Globus pallidus (tissue), 1 donor: ENCODE measurements around the gene EPHB3.

ENCODE experiments used
- DNase-seq: peaks from one replicate; pipeline ENCODE4 v3.0.0-alpha.2; 2015; ENCODE audit warnings: low spot score

EPHB3 gene

DNA sequence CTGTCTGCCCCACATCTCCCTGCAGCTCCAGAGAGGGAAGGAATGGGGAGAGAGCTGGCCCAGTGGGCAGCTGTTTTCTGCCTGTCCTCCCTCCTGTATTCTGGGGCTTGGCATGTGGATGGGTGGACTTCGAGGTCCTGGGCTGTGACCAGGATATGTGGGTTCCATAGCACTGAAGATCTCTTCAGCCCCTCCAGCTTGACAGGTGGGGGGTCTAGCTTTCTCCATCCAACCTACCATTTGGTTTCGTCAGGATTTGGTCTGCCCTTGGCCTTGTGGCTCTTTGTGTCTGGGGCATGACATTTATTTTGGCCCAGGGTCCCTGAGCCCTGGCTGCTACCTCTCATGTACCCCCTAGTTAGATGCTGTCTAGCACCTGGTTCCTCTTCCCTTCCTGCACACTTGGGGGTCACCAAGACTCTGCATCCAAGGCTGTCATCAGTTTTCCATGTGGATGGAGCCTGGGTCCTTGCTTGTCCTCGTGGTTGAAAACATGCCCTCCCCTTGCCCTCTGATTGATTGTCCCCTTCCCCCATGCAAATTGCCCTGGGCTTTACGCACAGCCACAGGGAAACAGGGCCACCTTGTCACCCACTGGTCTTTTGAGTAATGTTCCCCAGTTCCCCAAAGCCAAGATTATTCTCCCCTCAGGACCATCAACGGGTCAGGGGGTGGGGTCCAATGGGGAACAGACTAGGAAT lies 3.2 kb downstream of the EPHB3 start:
- DNase-seq = no peak

DNA sequence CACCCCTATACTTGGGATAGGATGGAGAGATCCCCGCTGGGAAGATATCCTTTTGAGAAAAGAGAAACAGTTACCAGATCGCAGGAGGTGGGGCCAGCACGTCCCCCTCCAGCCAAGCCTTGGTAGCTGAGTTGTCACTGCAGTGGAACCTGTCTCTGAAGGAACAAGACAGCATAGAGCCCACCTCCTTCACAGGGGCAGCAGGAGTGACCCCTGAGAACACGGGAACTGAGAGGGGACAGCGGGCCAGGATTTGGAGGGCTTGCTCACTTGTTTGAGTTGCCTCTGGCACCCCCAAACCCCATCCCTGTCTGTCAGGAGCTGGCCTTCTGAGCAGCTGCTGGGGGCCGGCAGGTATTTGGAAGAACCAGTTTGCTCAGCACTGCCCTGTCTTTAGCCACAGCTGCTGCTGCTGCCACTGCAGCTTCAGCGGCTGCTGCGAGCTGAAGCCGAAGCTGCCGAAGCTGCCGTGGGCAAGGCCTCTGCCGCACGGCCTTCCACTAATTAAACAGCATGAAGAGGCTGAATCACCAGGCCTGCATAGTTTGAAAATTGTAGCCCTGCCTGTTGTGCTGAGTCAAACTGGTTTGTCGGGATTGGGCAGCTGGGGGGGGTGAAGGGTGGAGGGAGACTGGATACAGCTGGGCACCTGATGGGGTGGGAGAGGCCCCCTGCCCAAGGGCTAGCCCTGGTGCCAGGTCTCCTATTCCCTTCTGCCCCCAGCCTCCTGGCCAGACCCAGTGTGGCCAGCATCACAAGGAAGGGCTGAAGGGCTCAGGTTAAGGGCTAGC lies 4.0 kb downstream of the EPHB3 start:
- no peak for DNase-seq

GRCh38 chr3:184566441-184567414 lies 5.1 kb downstream of the EPHB3 start:
- DNase-seq = no peak

DNA sequence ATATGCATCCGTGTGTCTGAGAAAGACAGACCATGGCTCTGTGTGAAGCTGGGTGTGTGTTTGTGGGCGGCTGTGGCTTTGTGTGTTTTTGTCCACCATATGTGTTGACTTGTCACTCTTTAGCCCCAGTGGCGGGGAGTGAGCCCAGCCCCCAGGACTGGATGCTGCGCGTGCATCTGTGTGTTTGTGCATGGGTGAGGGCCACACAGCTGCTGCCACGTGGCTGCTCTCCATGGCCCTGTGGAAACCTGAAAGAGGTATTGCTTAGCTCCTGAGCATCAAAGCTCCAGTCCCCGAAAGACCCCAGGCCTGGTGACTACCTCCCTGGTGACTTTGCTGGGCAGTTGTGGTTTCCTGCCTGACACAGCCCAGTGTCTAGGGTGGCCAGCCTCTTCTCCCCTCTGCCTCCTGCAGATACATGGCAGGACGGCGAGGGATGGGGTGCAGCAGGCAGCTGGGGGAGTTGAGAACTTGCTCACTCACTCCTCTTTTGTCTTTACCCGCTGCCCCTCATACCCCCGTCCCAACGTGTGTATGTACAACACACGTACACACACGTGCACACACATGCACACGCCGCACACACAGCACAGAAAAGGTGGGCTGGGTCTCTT lies 6.5 kb downstream of the EPHB3 start:
- DNase-seq = no peak

DNA sequence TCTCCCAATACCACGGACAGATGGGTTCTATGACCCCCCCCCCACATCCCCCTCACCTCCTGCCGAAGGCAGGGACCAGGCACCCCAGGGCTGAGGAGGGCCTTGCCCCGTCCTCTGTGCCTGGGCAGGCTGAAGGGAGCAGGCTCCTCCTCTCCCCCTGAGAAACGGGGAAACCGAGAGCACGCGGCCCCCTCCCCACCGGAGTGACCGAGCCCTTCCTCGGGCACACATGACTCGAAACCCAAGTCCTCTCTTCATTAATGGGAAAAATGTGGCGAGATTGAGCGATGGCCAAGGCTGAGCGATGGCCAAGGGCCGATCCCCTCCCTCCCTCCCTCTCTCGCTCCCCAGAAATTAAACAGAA lies 7.0 kb downstream of the EPHB3 start:
- DNase-seq = no peak

DNA sequence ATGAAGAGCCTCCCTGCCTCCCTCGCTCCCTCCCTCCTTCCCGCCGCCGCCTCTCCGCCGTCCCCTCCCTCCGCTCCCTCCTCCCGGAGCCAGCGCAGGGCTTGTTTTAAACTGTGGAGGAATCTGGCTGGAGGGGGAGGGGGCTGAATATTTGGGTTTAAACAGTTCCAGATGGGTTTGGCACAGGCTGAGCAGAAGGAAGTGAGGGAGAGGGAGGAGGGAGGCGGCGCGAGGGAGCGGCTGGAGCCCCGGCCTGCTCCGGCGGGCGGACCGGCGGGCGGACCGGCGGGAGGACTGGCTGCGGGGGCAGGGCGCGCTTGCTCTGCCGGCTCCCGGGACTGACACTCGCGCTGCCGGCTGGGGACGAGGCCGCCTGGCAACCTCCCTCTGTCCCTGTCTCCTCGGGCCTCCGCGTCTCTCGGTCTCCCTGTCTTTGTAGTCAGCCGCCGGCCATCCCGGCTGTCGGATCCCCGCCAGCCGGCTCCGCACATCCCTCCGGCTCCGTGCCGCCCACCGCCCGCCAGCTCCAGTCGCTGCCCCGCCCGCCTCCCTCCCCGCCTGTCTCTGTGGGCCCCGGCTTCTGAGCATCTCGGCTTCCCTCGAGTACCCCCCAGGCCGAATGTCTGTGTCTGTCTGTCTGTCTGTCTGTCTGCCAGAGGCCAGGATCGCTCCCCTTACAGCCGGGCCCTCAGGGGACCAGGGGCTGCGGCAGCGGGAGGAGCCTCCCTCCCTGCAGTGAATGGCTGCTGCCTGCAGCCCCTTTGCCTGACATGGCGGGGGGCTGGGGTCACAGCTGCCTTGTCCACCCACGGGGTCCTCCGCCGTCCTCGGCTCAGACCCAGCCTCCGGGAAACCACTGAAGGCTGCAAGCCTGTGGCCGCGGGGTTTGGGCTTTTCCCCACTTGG lies 7.6 kb downstream of the EPHB3 start:
- peak; percentile 60 for DNase-seq

DNA sequence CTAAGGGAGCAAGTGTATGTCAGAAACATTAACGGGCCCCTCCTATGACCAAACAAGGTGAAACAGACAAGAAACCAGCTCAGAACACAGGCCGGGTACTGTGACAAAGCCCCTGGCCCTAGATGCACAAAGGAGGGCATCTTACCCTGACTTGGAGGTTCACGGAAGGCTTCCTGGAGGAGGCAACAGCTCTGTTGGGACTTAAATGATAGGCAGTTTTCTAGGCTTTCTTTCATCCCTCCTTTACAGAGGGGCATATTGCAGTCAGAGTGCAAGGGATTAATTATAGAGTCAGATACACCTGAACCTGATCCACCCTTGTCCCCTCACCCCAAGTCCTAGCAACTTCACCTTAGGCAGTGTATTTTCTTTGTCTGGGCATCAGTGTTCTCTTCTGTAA lies 8.4 kb downstream of the EPHB3 start:
- no peak for DNase-seq

GRCh38 chr3:184570489-184570888 lies 8.9 kb downstream of the EPHB3 start:
- no peak for DNase-seq

DNA sequence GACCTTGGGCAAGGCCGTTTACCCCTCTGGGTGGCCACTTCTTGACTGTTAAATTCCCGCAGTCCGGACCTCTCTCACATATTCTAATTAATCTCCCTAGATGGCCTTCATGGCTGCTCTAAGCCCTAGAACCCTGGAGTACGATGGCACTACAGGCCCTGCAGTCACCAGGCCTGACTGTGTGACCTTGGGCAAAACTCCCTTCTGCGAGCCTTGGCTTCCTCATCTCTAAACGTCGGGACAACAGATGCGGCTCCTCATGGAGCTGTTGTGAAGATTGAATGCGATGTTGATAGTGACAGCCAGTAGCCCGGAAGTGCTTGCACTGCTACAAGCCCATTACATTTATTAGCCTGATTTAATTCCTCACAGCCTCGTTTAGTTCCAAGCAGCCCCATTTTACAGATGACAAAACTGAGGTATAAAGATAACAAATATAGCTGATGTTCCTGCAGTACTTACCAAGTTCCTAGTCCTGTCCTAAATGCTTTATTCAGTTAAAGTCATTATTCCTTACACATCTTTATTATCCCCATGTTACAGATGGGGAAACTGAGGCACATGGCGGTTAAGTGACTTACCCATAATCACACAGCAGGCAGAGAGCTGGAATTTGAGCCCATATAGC lies 10.3 kb downstream of the EPHB3 start:
- DNase-seq = no peak

DNA sequence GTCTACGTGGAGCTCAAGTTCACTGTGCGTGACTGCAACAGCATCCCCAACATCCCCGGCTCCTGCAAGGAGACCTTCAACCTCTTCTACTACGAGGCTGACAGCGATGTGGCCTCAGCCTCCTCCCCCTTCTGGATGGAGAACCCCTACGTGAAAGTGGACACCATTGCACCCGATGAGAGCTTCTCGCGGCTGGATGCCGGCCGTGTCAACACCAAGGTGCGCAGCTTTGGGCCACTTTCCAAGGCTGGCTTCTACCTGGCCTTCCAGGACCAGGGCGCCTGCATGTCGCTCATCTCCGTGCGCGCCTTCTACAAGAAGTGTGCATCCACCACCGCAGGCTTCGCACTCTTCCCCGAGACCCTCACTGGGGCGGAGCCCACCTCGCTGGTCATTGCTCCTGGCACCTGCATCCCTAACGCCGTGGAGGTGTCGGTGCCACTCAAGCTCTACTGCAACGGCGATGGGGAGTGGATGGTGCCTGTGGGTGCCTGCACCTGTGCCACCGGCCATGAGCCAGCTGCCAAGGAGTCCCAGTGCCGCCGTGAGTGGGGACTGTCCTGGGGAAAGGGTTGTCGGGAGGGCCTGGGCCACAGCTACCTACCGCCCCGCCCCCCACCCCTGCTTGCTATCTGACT lies 11.2 kb downstream of the EPHB3 start:
- no peak for DNase-seq

- DNase-seq = no peak
Observed at GRCh38 chr3:184574515-184575417, 13.2 kb downstream of the EPHB3 start.

DNA sequence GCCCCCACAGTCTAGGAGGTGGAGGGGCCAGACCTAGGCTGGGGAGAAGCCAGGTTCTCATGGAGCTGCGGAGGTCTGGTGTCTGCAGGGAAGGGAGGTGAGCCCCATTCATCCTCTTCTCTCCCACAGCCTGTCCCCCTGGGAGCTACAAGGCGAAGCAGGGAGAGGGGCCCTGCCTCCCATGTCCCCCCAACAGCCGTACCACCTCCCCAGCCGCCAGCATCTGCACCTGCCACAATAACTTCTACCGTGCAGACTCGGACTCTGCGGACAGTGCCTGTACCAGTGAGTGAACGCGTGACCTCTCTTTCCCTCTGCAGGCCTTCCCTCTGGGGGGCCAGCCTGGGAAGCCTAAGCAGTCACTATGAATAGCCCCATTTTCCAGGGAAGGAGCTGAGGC lies 14.1 kb downstream of the EPHB3 start:
- DNase-seq = no peak

DNA sequence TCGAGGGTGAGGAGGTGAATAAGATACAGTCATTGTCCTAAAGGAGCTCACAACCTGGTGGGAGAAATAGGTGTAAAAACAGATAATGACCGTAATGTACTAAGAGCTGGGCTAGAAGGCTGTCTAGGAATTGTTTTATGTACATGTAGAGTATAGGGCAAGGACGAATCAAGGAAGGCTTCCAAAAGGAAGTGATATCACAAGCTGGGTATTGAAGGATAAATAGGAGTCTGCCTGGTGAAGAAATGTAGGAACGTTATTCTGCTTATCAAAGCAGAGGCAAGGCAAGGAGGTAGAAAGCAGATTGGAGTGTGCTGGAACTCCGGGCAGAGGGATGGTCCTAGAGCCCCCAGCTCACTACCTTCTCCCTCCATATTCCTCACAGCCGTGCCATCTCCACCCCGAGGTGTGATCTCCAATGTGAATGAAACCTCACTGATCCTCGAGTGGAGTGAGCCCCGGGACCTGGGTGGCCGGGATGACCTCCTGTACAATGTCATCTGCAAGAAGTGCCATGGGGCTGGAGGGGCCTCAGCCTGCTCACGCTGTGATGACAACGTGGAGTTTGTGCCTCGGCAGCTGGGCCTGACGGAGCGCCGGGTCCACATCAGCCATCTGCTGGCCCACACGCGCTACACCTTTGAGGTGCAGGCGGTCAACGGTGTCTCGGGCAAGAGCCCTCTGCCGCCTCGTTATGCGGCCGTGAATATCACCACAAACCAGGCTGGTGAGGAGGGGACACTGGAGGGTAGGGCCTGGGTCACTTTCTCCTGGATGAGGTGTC lies 15.1 kb downstream of the EPHB3 start:
- no peak for DNase-seq

DNA sequence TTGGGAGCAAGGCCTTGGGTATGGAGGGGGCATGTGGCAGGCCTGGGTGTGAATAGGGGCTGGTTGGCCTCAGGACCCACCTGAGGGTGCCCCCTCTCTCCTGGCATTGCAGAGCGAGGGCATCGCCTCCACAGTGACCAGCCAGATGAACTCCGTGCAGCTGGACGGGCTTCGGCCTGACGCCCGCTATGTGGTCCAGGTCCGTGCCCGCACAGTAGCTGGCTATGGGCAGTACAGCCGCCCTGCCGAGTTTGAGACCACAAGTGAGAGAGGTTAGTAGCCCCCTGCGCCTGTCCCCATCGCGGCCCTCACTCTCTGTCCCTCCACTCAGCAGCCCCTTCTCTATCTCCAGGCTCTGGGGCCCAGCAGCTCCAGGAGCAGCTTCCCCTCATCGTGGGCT lies 16.0 kb downstream of the EPHB3 start:
- no peak for DNase-seq

DNA sequence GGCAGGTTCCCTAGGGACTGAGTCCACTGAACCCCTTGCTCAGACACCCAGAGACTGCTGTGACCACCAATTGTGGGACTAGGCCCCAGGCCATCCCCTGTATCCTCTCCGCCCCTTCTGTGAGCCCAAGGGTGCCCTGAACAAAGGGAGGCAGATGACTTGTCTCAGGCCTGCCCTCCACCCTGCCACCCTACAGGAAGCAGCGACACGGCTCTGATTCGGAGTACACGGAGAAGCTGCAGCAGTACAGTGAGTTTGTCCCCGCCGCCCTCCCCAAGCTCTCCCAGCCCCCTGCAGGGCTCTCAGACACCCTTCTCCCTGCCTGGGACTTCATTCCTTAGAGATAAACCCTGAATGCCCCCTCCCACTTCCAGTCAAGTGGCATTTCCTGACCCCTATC lies 16.6 kb downstream of the EPHB3 start:
- DNase-seq = no peak

GRCh38 chr3:184578822-184579221 lies 17.2 kb downstream of the EPHB3 start:
- DNase-seq = no peak

DNA sequence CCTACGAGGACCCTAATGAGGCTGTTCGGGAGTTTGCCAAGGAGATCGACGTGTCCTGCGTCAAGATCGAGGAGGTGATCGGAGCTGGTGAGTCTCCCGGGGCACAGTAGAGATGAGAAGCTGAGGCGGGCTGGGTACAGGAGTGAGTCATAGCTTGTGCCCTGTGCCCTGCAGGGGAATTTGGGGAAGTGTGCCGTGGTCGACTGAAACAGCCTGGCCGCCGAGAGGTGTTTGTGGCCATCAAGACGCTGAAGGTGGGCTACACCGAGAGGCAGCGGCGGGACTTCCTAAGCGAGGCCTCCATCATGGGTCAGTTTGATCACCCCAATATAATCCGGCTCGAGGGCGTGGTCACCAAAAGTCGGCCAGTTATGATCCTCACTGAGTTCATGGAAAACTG lies 17.9 kb downstream of the EPHB3 start:
- no peak for DNase-seq

DNA sequence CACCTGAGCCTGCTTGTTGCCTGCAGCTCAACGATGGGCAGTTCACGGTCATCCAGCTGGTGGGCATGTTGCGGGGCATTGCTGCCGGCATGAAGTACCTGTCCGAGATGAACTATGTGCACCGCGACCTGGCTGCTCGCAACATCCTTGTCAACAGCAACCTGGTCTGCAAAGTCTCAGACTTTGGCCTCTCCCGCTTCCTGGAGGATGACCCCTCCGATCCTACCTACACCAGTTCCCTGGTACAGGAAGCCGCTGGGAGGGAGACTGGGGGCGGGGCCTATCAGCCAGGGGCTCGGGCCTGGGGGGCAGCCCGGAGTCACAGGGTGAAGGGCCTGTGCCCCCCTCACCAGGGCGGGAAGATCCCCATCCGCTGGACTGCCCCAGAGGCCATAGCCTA lies 18.8 kb downstream of the EPHB3 start:
- DNase-seq = no peak
